ENCODE results near the gene CREB3L4.

GRCh38 chr1:154014154-154014907 is 46.6 kb downstream of the CREB3L4 start:
- TF ChIP-seq MAX (IDR thresholded peaks at IDR 0.05) (no peak), REST (IDR thresholded peaks at IDR 0.05) (no peak)
